Colon (tissue), 2 donors: ENCODE data around the gene FUT4.
"Not testable (repeated sequence)": the region's sequence is repeated elsewhere in the genome, so short reads cannot be mapped to it uniquely, and the experiment has no call there.

Source experiments
- FAIRE-seq: peaks from 2 replicates; lab custom pipeline; 2012; peaks lifted over from hg19 to GRCh38; lab: Jason Lieb, UNC
- donor health status: control.
- donor health status: control.

Gene FUT4

GRCh38 chr11:94533696-94534630, 9.8 kb upstream of the FUT4 start:
- FAIRE-seq = no peak

GRCh38 chr11:94536386-94536785, 7.3 kb upstream of the FUT4 start:
- FAIRE-seq = peak; percentile 85

GRCh38 chr11:94537031-94537600, 6.6 kb upstream of the FUT4 start:
- no peak for FAIRE-seq

- no peak for FAIRE-seq
Observed at GRCh38 chr11:94539420-94539819, 4.3 kb upstream of the FUT4 start.

- no peak for FAIRE-seq
Observed at GRCh38 chr11:94544646-94545263, 1.0 kb downstream of the FUT4 start.

GRCh38 chr11:94545264-94546161, 1.8 kb downstream of the FUT4 start:
- no peak for FAIRE-seq

- FAIRE-seq = no peak
Observed at GRCh38 chr11:94546162-94546470, 2.4 kb downstream of the FUT4 start.

- no peak for FAIRE-seq
Observed at GRCh38 chr11:94546886-94547285, 3.2 kb downstream of the FUT4 start.

- FAIRE-seq = no peak
Observed at GRCh38 chr11:94549146-94549545, 5.4 kb downstream of the FUT4 start.

GRCh38 chr11:94550513-94550912, 6.8 kb downstream of the FUT4 start:
- no peak for FAIRE-seq

GRCh38 chr11:94553938-94554337, 10.2 kb downstream of the FUT4 start:
- no peak for FAIRE-seq

- not testable (repeated sequence) for FAIRE-seq
Observed at GRCh38 chr11:94555752-94556329, 12.1 kb downstream of the FUT4 start.

GRCh38 chr11:94557421-94557820, 13.7 kb downstream of the FUT4 start:
- FAIRE-seq = no peak

- FAIRE-seq = no peak
Observed at GRCh38 chr11:94557992-94558391, 14.3 kb downstream of the FUT4 start.

GRCh38 chr11:94558468-94558867, 14.7 kb downstream of the FUT4 start:
- no peak for FAIRE-seq

- no peak for FAIRE-seq
Observed at GRCh38 chr11:94558932-94559331, 15.2 kb downstream of the FUT4 start.

GRCh38 chr11:94559361-94559760, 15.6 kb downstream of the FUT4 start:
- FAIRE-seq = no peak

GRCh38 chr11:94560834-94561233, 17.1 kb downstream of the FUT4 start:
- no peak for FAIRE-seq

GRCh38 chr11:94563176-94563847, 19.6 kb downstream of the FUT4 start:
- no peak for FAIRE-seq

- no peak for FAIRE-seq
Observed at GRCh38 chr11:94563848-94564467, 20.2 kb downstream of the FUT4 start.

- no peak for FAIRE-seq
Observed at GRCh38 chr11:94567181-94567670, 23.5 kb downstream of the FUT4 start, which contains the start of gene PIWIL4. TSS of gene PIWIL4 (plus strand) at chr11:94567368. CDS start at chr11:94567519, 151 bp downstream.
